ENCODE data around the gene RBFA. TPM values are rescaled to one million over a fixed set of nuclear protein-coding genes. Genes with fewer than 3 reads are reported as not detected.

RBFA gene
- total and polyA plus RNA-seq, 2 experiments from 2014 or later, result 33.8 to 43.3 TPM

GRCh38 chr18:80046961-80047541 lies 12.8 kb downstream of the RBFA start:
- H4K20me1 ChIP-seq (replicated peaks; ENCODE audit: insufficient read depth), result no peaks in the 10 kb centered on the region
- Mint-ChIP-seq H3K27me3 (ENCODE audit: insufficient read depth, low read depth, poor library complexity) (peaks cover 9% of the 10 kb centered on the region), H3K27ac (no peak overlapping the region), H3K4me1 (no peaks in the 10 kb centered on the region), H3K36me3 (ENCODE audit: low read depth) (peaks cover 90% of the 10 kb centered on the region), H3K4me3 (no peak overlapping the region), H3K9me3 (peaks cover 41% of the 10 kb centered on the region)
- no peaks in the 10 kb centered on the region for H3K9me2 ChIP-seq (ENCODE audit: insufficient read depth)
- no peak overlapping the region for H3K4me3 ChIP-seq
- no peak overlapping the region for H3K4me2 ChIP-seq
- DNase-seq (ENCODE audit: low spot score), result no peak
- peaks cover 6% of the 10 kb centered on the region; the same call in 1 of the 2 replicates for H3K36me3 ChIP-seq (ENCODE audit: insufficient read depth)
- no peaks in the 10 kb centered on the region for H3K4me1 ChIP-seq (ENCODE audit: insufficient read depth)
- H2AFZ ChIP-seq, result no peak overlapping the region
- H3F3A ChIP-seq (replicated peaks; ENCODE audit: low read depth), result no peaks in the 10 kb centered on the region
- no peak overlapping the region for H3K27ac ChIP-seq (ENCODE audit: low read depth)
- no peaks in the 10 kb centered on the region for H3K27me3 ChIP-seq (ENCODE audit: insufficient read depth)
- ATAC-seq, result no peak
- H3K79me2 ChIP-seq (replicated peaks; ENCODE audit: insufficient read depth), result no peaks in the 10 kb centered on the region; the same call in 1 of the 2 replicates
- TF ChIP-seq EZH2 (IDR thresholded peaks at IDR 0.05; ENCODE audit: low read depth, unreplicated experiment), result no peak
- TF ChIP-seq REST (IDR thresholded peaks at IDR 0.05; ENCODE audit: unreplicated experiment), result no peak
- no peak for TF ChIP-seq EZH2phosphoT487 (IDR thresholded peaks at IDR 0.05; ENCODE audit: unreplicated experiment)

- H3K9me2 ChIP-seq (ENCODE audit: insufficient read depth), result no peaks in the 10 kb centered on the region
- Mint-ChIP-seq H3K27ac (no peak overlapping the region), H3K9me3 (peaks cover 78% of the 10 kb centered on the region), H3K4me3 (no peak overlapping the region), H3K36me3 (ENCODE audit: low read depth) (peaks cover 85% of the 10 kb centered on the region), H3K27me3 (ENCODE audit: insufficient read depth, low read depth, poor library complexity) (peaks cover 22% of the 10 kb centered on the region), H3K4me1 (no peaks in the 10 kb centered on the region)
- no peaks in the 10 kb centered on the region for H4K20me1 ChIP-seq (replicated peaks; ENCODE audit: insufficient read depth)
- DNase-seq (ENCODE audit: low spot score), result no peak
- H3K27me3 ChIP-seq (ENCODE audit: insufficient read depth), result no peaks in the 10 kb centered on the region
- no peak for ATAC-seq
- H3K4me3 ChIP-seq, result no peak overlapping the region
- H3K27ac ChIP-seq (ENCODE audit: low read depth), result no peak overlapping the region
- H3F3A ChIP-seq (replicated peaks; ENCODE audit: low read depth), result no peaks in the 10 kb centered on the region
- no peaks in the 10 kb centered on the region for H3K79me2 ChIP-seq (replicated peaks; ENCODE audit: insufficient read depth)
- H3K36me3 ChIP-seq (ENCODE audit: insufficient read depth), result peaks cover 20% of the 10 kb centered on the region; the same call in 1 of the 2 replicates
- no peaks in the 10 kb centered on the region for H3K4me1 ChIP-seq (ENCODE audit: insufficient read depth)
- no peak overlapping the region for H2AFZ ChIP-seq
- H3K4me2 ChIP-seq, result no peak overlapping the region
- TF ChIP-seq NANOG (IDR thresholded peaks at IDR 0.05; ENCODE audit: borderline replicate concordance) (no peak), CREB1 (CRISPR knock-in tag; IDR thresholded peaks at IDR 0.05; ENCODE audit: low read depth) (no peak), ZNF331 (CRISPR knock-in tag; IDR thresholded peaks at IDR 0.05; ENCODE audit: low read depth) (no peak), CTCF (conservative IDR thresholded peaks at IDR 0.05; ENCODE audit: low read depth in 2 of 2) (no peak), POLR2AphosphoS5 (IDR thresholded peaks at IDR 0.05; ENCODE audit: low read depth) (no peak), JUNB (IDR thresholded peaks at IDR 0.05; ENCODE audit: unreplicated experiment) (no peak), ZNF114 (CRISPR knock-in tag; IDR thresholded peaks at IDR 0.05) (no peak), EZH2 (IDR thresholded peaks at IDR 0.05; ENCODE audit: low read depth, unreplicated experiment) (no peak), REST (IDR thresholded peaks at IDR 0.05; ENCODE audit: unreplicated experiment) (no peak)
Observed at GRCh38 chr18:80050797-80051196, 16.6 kb downstream of the RBFA start.
